SKM-1 treated with dmso at 0.1 percent for 144 hours (cell line): ENCODE data around the gene COL8A1.

Experiments
- DNase-seq: peaks from one replicate; lab custom pipeline; 2025; ENCODE audit not compliant: unreplicated experiment; lab: John Stamatoyannopoulos, UW

Gene COL8A1

GRCh38 chr3:99637368-99638111, 854 bp upstream of the COL8A1 start:
- DNase-seq, result no peak

GRCh38 chr3:99639579-99639978, 1.2 kb downstream of the COL8A1 start:
- no peak for DNase-seq

- DNase-seq, result no peak
Measured at GRCh38 chr3:99640214-99640851, 1.9 kb downstream of the COL8A1 start.

- no peak for DNase-seq
Measured at GRCh38 chr3:99641480-99641879, 3.1 kb downstream of the COL8A1 start.

- DNase-seq, result no peak
Measured at GRCh38 chr3:99641982-99642381, 3.6 kb downstream of the COL8A1 start.

GRCh38 chr3:99644017-99644416, 5.6 kb downstream of the COL8A1 start:
- DNase-seq, result no peak

GRCh38 chr3:99644746-99645145, 6.4 kb downstream of the COL8A1 start:
- DNase-seq, result no peak

GRCh38 chr3:99645277-99646106, 7.1 kb downstream of the COL8A1 start:
- no peak for DNase-seq

GRCh38 chr3:99646107-99646435, 7.7 kb downstream of the COL8A1 start:
- DNase-seq, result no peak

- no peak for DNase-seq
Measured at GRCh38 chr3:99647081-99647480, 8.7 kb downstream of the COL8A1 start.

GRCh38 chr3:99648101-99648500, 9.7 kb downstream of the COL8A1 start:
- DNase-seq, result no peak

- DNase-seq, result no peak
Measured at GRCh38 chr3:99648516-99648915, 10.1 kb downstream of the COL8A1 start.

- no peak for DNase-seq
Measured at GRCh38 chr3:99651531-99651930, 13.1 kb downstream of the COL8A1 start.

- no peak for DNase-seq
Measured at GRCh38 chr3:99656624-99657023, 18.2 kb downstream of the COL8A1 start.

GRCh38 chr3:99658274-99658673, 19.9 kb downstream of the COL8A1 start:
- no peak for DNase-seq

GRCh38 chr3:99659032-99659431, 20.6 kb downstream of the COL8A1 start:
- no peak for DNase-seq

GRCh38 chr3:99659951-99660350, 21.6 kb downstream of the COL8A1 start:
- no peak for DNase-seq

- DNase-seq, result no peak
Measured at GRCh38 chr3:99662838-99663570, 24.6 kb downstream of the COL8A1 start.

- DNase-seq, result no peak
Measured at GRCh38 chr3:99663977-99664376, 25.6 kb downstream of the COL8A1 start.

- DNase-seq, result no peak
Measured at GRCh38 chr3:99665017-99665416, 26.6 kb downstream of the COL8A1 start.

- no peak for DNase-seq
Measured at GRCh38 chr3:99666201-99666600, 27.8 kb downstream of the COL8A1 start.
